Ammon's horn (tissue), 1 donor: ENCODE data around the gene MACROD2.
"Not testable (repeated sequence)": the region's sequence is repeated elsewhere in the genome, so short reads cannot be mapped to it uniquely, and the experiment has no call there.

Experiments
- DNase-seq: peaks from one replicate; pipeline ENCODE4 v3.0.0-alpha.2; 2016; ENCODE audit warnings: low spot score

MACROD2 gene

DNA sequence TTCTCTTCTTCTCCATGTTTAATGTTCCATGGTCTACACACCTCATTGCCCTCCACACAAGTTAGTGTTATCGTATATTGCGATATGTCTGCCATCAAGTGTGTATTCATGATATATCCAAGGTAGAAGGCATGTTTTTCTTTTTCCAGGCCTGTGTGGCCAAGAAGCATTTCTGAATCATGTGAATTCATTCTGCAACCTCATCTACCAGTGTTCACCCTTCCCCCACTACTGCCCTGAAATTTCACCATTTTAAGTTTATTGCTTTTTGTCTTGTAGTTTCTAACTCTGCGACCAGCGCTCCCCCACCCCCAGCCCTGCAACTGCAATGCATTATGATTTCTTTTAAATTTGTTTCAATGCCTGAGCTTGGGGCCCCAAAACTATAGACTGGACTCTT is 960.1 kb downstream of the MACROD2 start:
- DNase-seq, result no peak

DNA sequence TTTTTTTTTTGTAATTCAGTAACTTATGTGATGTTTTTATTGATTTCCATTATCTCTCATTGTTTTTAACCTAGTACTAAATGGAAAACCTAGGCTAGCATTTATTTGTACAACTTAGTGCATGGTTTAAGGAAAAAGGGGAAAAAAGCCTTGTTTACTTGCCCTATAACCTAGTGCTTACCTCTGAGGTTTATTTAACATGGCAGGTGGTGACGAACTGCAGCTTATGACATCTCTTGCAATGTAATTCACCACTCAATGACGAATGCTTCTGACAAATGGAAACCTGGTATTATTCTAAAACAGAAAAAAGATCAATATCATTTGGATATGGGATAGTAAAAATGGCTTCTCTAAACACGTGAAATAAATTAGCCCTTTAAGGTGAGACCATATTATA is 960.7 kb downstream of the MACROD2 start:
- DNase-seq, result no peak

DNA sequence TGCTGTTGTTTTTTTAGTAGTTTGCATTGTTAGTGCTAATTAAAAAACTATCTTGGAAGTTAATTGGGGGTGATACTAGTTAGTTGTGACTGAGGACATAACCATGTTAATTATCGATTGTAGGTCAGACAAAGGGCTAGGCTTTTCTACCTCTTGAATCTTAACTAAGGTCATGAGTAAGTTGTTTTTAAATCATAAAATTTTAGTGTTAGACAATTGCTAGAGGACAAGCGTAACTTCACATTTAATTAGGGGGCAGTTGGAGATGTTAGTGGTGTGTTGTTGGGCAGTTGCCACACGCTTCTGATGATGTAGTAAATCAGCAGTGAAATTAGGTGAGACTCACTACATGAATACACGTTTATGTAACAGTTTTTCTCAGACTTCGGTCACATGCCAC is 961.2 kb downstream of the MACROD2 start:
- no peak for DNase-seq

DNA sequence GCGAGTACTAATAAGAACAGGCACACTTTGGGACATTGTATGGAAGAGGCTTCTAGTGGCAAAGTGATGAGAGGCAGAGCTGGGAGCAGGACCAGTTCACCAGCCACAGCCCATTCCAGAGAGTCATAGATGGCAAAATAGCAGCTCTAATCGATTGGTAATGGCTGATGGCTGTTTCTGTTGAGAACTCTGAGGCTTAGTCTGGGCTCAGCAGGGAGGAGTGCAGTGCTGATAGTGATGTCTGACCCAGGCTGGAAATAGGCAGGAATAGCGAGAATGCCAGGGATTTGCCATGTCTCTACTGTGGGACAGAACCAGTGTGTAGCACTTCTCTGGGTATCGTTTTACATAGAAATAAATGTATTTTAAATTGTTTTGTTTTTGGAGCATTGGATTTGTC is 962.1 kb downstream of the MACROD2 start:
- DNase-seq, result no peak

DNA sequence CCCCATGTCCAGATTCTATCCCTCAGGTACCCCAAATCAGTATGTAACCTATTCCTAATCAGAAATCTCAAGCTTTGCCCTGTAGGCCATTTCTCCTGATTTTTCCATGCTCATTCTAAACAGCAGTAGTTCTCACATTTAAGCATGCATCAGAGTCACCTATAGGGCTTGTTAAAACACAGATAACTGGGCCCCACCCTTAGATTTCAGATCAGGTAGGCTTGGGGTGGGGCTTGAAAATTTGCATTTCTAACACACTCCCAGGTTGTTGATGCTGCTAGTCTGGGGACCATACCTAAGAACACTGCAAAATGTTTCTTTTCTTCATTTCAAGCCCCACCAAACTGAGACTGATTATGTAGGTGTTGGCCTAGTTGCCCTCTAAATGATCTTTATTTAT is 963.3 kb downstream of the MACROD2 start:
- DNase-seq, result no peak

DNA sequence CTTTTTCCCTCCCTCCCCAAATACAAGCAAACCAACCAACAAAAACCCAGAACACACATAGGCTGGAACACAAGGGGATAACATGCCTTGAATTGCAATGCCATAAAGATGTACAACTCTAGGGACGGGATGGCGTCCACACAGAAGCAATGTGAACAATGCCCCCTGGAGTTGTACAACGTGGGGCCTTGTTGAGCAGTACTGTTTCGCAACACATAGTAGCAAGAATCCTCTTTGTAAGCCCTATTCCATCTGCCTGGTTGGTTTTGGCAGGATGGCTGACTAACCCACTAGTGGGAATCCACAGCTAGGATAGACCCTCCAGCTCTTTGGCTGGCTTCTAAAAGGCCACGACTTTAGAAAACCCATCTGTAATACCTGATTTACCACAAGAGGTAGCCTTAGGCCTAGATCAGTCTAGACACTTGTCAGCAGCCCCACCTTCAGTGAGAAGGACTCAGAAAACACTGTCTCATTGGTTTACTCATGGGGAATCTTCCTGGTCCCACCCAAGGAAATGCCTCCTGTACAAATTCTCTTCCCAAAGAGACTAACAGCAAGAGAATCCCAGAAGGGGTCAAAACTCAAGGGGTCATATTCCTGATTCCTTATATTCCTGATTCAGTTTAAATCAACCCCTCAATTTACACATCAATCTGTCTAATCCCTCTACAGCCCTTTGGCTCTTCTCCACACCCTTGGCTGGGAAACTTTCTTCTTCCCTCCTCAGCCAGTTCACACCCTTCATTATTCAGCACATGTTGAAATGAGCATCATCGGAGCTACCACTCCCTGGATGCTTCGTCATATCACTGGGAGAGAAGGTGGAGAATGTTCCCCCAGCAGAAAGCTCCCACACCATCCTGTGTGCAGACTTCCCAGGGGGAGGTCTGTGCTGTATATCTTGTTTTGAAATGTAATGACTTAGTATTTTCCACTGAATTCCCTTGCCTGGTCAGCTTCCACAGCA is 964.5 kb downstream of the MACROD2 start:
- no peak for DNase-seq

DNA sequence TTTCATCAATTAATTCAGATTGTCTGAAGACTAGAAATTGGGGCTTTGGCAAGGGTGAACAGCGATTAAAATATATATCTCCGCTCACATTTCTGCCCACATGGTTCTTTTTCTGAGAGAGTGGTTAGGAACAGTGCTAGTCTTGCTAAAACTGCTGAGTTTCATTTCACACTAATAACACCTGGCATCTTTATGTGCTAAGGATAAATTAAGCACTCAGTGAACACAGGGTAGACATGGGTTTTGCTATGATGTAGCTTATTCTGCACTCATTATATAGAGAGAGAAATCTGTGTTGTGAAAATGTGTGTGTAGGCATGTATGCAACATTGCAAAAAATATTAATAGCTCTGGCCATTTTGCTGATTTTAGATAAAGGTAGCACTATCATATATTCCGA is 965.5 kb downstream of the MACROD2 start:
- no peak for DNase-seq

DNA sequence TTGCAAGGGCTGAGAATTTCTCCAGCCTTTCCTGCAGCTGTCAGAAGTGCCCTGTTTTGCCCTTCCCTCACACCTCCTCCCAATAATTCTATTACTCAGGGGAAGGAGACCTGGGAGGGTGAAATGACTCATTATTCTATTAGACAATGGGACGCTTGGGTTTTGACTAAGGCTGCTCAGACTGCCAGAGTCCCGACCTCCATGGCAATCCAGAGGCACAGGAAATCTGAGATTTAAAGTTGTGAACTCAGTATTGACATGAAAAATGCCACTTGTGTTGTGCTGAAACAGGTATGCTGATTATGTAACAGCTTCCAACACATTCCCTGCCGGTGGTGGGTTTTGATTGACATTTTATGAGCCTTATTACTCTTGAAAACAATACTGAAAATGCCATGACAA is 967.9 kb downstream of the MACROD2 start:
- DNase-seq, result no peak

DNA sequence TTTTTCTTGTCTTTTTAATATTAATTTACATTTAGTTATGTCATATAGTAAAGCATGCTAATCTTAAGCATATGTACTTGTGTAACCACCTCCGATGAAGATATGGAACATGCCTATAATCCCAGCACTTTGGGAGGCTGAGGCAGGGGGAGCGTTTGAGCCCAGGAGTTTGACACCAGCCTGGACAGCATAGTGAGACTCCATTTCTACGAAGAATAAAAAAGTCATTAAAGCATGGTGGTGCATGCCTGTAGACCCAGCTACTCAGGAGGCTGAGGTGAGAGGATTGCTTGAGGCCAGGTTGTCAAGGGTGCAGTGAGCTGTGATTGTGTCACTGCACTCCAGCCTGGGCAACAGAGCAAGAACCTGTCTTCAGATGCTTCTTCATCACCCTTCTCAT is 970.9 kb downstream of the MACROD2 start:
- no peak for DNase-seq

DNA sequence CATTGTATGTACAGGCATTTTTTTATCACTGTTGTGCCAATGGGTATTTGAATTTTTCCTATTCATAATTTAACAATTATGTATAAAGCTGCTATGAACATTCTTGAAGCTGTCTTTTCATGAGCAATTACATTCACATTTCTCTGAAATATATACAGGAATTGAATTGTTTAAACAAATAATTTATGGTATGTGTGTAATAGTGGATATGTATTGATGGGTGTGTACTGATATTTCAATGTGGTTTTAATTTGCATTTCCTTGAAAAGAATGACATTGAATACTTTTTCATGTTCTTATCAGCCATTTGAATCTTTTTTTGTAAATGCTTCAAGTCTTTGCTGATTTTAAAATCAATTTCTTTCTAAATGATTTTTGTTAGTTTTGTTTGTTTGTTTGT is 971.5 kb downstream of the MACROD2 start:
- DNase-seq, result no peak

DNA sequence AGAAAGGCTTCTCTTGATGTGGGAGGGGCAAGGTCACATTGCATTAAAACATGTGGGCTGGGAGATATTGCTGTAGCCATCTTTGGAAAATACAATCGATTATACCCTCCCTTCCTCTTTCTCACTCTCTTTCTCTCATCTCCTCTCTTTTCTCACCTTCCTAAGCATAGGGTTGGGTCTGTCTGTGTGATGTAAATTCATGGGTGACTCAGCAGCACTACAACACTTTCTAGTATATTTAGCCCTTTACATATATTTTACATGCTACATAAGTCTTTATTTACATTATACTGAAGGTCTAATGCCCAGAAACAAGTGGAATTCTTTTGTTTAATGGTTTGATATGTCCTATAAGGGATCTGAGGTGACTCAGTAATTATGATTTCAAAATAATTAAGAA is 976.9 kb downstream of the MACROD2 start:
- DNase-seq, result no peak

DNA sequence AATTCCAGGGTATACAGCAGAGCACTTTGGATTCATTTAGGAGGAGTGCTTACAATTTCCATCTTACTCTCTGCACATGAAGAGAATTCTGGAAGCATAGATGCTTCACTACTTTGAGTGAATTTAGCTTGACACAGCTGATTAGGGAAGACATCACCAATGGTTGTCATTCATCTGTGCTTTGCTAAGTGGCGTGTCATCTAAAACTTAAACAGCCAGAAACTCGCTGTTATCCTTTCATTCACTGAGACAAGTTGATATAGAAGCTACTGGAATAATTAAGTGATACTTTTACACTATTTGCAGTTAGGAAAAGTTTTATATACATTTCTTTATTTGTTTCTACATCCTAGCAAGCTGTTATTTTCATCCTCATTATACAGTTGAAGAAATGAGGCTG is 977.4 kb downstream of the MACROD2 start:
- no peak for DNase-seq

DNA sequence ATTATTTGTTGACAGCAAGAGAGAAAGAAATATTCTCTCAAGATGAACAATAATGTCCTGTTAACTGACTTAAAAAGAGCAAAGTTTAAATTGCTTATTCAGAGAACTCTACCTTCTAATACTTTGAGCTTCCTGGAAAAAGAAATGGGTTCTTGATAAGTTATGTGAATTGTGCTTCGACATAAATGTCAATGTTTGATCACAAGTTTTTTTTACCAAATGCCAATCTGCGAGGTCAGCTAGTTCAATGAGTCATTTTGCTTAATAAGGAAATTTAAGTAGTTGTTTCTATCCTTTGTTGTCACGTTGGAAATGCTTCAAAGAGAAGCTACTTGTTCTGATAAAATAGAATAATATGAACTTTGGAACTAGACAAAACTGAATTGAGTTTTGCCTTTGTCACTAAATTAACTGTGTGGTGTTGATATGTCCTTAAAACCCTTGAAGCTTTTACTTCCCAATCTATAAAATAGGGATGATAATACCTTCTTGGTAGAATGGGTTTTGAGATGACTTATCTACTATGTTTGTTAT is 984.2 kb downstream of the MACROD2 start:
- DNase-seq, result no peak

DNA sequence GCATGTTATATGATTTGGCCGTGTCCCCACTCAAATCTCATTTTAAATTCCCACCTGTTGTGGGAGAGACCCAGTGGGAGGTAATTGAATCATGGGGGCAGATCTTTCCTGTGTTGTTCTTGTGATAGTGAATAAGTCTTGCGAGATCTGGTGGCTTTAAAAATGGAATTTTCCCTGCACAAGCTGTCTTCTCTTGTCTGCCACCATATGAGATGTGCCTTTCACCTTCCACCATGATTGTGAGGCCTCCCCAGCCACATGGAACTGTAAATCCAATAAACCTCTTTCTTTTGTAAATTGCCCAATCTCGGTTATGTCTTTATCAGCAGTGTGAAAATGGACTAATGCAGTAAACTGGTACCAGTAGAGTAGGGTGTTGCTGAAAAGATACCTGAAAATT is 986.2 kb downstream of the MACROD2 start:
- DNase-seq, result not testable (repeated sequence)

DNA sequence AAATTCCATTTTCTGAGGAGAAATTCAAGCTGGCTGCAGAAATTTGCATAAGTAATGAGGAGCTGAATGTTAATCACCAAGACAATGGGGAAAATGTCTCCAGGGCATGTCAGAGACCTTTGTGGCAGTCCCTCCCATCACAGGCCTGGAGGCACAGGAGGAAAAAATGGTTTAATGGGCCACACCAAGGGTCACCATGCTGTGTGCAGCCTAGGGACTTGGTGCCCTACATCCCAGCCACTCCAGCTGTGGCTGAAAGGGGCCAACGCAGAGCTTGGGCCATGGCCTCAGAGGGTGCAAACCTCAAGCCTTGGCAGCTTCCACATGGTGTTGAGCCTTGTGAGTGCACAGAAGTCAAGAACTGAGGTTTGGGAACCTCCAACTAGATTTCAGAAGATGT is 987.0 kb downstream of the MACROD2 start:
- DNase-seq, result not testable (repeated sequence)

DNA sequence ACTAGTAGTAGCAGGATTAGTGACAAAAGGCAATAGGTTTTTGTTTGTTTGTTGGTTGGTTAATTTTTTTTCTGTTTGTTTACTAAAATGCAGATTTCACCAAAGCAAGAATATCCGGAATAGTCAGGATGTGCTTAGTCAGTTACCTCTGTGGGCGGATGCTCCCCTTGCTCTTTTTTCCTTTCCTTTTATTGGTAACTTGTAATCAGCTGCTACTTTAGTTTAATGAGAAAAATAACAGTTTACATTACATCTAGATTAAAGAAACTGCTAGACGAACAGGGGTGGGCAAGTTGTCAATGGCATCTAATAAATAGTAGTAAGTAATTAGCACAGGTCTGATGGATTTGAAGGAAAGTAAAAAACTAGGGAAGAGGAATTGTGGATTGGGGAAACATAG is 989.0 kb downstream of the MACROD2 start:
- no peak for DNase-seq

DNA sequence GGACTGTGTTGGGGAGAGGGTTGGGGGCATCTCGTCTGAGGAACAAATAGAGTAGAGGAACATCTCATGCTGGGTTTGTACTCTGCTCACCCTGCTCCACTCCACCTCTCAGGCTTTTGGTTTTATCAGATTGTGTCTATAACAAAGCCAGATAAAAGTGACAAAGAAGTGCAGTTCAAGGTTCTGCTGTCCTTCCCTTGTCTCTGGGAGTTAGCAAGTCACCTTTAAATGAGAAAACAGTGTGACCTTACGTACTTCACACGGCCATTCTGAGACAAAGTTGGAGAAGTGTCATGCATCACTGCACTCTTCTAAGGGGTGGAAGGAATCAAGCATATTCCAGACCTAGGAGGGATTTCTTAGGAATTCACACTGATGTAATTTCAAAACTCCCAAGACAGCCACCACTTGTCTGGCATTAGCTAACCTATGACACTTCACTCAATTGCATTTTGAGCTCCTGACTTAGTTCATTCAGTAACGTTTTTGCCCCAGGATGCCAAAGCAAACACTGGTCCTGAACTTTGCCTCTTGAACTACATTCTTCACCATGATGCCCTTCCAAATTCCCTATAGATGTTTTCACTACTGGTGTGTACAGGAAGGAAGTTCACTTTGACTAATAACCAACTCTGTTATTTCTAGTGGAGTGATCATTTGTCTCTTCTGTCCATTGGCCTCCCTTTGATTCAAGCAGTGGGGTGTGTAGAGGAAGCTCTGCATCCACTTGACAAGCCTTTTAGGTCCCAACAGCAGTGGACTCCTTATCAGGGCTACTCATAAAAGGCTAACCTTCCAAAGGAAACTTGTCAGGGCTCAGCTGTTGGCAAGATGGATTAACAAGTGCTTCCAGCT is 989.7 kb downstream of the MACROD2 start:
- DNase-seq, result no peak

DNA sequence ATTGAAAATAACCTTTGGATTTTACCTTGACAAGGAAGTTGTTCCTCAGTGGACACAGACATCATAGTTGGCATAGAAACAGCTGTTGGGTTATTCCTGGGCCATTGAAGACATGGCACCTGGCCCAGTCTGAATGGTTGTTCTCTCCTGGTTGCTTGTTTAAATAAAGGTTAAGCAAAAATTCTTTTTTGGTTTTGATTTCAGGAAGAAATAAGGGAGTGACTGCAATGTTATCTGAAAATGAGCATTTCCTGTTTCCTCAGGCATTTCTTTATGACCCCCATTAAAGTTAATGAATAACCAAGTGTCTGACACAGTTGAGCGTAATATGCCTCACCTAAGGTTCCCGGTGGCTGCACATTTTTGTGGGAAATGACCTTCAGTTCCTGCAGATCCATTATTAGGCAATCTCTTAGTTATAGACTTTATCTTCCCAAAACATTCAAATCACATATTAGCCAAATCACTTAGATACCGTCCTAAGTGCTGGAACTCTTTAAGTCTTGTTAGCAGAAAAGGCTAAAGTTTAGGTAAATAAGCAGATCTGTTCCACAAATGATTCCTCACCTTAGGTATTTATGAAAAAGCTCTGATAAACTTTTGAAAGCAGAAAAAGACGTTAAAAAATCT is 990.8 kb downstream of the MACROD2 start:
- no peak for DNase-seq

DNA sequence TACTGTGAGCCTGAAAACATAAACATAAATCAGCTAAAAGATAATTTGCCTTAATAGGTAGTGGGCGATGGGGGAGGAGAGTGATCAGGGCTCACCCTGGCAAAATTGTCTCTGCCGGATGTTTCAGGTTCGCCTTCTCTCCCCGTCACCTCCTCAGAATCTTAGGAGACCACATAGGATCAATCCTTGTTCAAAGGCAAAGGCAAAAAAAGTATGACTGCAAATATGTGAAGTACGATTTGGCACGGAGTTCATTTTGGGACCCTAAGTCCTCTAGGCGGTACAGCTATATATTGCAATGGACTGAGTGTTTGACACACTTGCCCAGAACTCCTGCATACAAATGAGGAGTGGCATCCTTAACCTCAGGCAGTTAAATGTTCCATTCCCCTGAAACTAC is 991.3 kb downstream of the MACROD2 start:
- no peak for DNase-seq

DNA sequence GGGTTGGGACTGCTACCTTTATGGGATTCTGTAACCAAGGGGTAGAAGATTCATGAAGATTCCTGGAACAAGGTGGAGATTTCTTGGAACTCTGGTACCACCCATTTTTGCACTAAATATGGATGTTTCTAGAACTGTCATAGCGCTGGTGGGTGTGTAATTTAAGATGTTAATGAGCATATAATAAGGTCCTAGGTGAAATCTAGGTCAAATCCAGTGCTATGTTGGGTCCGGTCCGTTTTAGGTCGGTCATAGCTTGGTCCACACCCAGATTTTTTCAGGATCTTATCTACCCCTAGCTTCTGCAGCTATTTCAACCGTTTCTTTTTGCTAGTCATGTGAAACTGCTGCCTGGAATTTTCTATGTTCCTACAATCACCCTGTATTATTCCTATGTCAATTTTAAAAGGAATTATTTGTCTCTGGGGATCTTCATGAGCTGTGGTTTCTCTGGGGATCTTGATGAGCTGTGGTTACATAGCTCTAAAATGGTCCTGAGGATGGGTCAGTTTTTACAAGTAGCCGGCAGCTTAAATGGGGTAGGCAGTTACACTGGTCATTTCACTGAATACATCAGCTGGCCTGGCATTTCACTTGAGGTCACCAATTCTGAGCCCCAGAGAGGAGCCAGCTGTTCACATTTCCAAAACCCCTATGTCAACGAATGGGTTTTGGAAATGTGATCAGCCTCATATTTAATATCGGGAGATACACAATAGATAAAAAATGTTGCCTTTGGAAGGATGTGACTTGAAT is 994.4 kb downstream of the MACROD2 start:
- DNase-seq, result no peak

DNA sequence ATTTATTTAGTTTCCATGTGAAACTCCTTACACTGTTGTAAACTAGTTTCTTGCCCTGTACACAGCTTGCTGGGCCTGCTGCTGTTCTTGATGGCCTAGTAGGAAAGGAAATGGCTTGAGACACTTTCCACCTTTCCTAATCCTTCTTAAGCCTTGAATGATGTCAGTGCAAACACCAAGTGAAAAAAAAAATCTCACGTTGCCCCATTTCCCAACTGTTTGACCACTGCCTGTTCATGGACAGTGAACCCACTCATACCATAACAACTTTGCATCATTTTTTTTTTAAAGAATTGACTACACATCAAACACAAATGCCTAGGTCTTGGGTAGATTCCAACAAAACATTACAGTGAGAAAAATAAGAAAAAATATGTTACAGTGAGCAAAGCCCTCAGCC is 995.7 kb downstream of the MACROD2 start:
- DNase-seq, result no peak

DNA sequence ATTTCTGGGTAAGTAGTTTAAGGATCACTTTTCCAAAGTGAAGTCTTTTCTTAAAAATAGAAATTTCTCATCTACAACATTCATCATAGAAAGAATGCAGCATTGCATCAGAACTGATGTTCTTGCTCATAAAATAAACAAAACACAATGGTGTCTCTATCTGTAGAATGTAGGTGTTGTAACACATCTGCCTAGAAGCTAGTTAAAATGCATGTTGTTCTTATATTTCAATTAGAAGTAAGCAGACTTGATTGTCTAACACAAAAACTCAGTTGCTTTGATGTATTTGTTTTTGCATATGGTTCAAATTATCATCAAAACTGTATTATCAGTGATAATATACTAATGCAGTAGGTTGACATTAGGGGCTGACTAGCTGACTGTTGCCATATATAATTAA is 996.8 kb downstream of the MACROD2 start:
- no peak for DNase-seq
